OCI-LY1 (cell line): ENCODE measurements around the gene QPCT.
"Not testable (repeated sequence)": the region's sequence is repeated elsewhere in the genome, so short reads cannot be mapped to it uniquely, and the experiment has no call there.

Experiments
- H2AFZ ChIP-seq: fragments of 200-600 bp; sonication (generic), shearing (Covaris generic); 2 replicates; pipeline ENCODE4 v1.6.0; 2014; ENCODE audit warnings: antibody characterized with exemption, mild to moderate bottlenecking, low read length
- H3F3A ChIP-seq: fragments of 200-600 bp; sonication (generic), shearing (Covaris generic); 2 replicates; pipeline ENCODE4 v1.6.0; 2014; ENCODE audit warnings: mild to moderate bottlenecking, antibody characterized with exemption, low read length, moderate library complexity; ENCODE audit not compliant: insufficient read depth
- H3K27ac ChIP-seq: fragments of 200-600 bp; sonication (generic); 2 replicates; pipeline ENCODE4 v1.5.1; 2014; ENCODE audit warnings: low read length, mixed run types, mild to moderate bottlenecking, low read depth; ENCODE audit not compliant: poor library complexity, severe bottlenecking
- H3K27me3 ChIP-seq: fragments of 200-600 bp; sonication (generic); 2 replicates; pipeline ENCODE4 v1.6.0; 2014; ENCODE audit warnings: antibody characterized with exemption, mild to moderate bottlenecking, low read length, moderate library complexity; ENCODE audit not compliant: insufficient read depth
- H3K36me3 ChIP-seq: fragments of 200-600 bp; sonication (generic); 2 replicates; pipeline ENCODE4 v1.6.1; 2014; ENCODE audit warnings: mild to moderate bottlenecking, antibody characterized with exemption, low read length, moderate library complexity, mixed read lengths; ENCODE audit not compliant: insufficient read depth
- H3K4me1 ChIP-seq: fragments of 200-600 bp; sonication (generic); 2 replicates; pipeline ENCODE4 v1.5.1; 2014; ENCODE audit warnings: mild to moderate bottlenecking, low read length, moderate library complexity; ENCODE audit not compliant: insufficient read depth, severe bottlenecking
- H3K4me2 ChIP-seq: fragments of 200-600 bp; sonication (generic), shearing (Covaris generic); 2 replicates; pipeline ENCODE4 v1.6.1; 2014; ENCODE audit warnings: low read length
- H3K4me3 ChIP-seq: fragments of 200-600 bp; sonication (generic); 2 replicates; pipeline ENCODE4 v1.5.1; 2014; ENCODE audit warnings: low read length, low read depth, mild to moderate bottlenecking, mixed read lengths; ENCODE audit not compliant: poor library complexity, severe bottlenecking
- H3K79me2 ChIP-seq: fragments of 200-600 bp; shearing (Covaris generic); 2 replicates; pipeline ENCODE4 v1.6.1; 2016; ENCODE audit warnings: mixed run types, low read length, mixed read lengths; ENCODE audit not compliant: insufficient read depth
- H3K9ac ChIP-seq: fragments of 200-600 bp; sonication (generic), shearing (Covaris generic); 2 replicates; pipeline ENCODE4 v1.6.1; 2014; ENCODE audit warnings: mild to moderate bottlenecking, low read length, mixed read lengths
- H3K9me2 ChIP-seq: fragments of 200-600 bp; sonication (generic), shearing (Covaris generic); 2 replicates; pipeline ENCODE4 v1.6.1; 2014; ENCODE audit warnings: low read depth, mild to moderate bottlenecking, low read length, mixed read lengths
- H3K9me3 ChIP-seq: fragments of 200-600 bp; shearing (Covaris generic); 2 replicates; pipeline ENCODE4 v1.6.1; 2014; ENCODE audit warnings: low read length, mixed read lengths
- H4K20me1 ChIP-seq: fragments of 200-600 bp; sonication (generic), shearing (Covaris generic); 2 replicates; pipeline ENCODE4 v1.6.0; 2016; ENCODE audit warnings: mild to moderate bottlenecking, low read length; ENCODE audit not compliant: insufficient read depth
- CTCF ChIP-seq: fragments of 200-600 bp; sonication (generic), shearing (Covaris generic); IDR thresholded peaks from 2 replicates; pipeline ENCODE4 v1.5.1; 2017; ENCODE audit warnings: mild to moderate bottlenecking, antibody characterized with exemption, low read length, moderate library complexity, mixed read lengths
- EZH2 ChIP-seq: fragments of 200-600 bp; sonication (generic), shearing (Covaris generic); IDR thresholded peaks from 2 replicates; pipeline ENCODE4 v1.8.0; 2017; ENCODE audit warnings: borderline replicate concordance, mixed run types, mild to moderate bottlenecking, antibody characterized with exemption, low read length, moderate library complexity, mixed read lengths

The QPCT gene

GRCh38 chr2:37344453-37345361 is at the start of gene QPCT:
QPCT (plus strand) TSS chr2:37344630; CDS start chr2:37344732, 102 bp downstream.
- Histone ChIP-seq H3K9me2 (no peaks in the 10 kb centered on the region), H3K4me3 (peak within 1 kb of the TSS; percentile 62), H4K20me1 (no peaks in the 10 kb centered on the region), H3K4me1 (peaks cover 63% of the 10 kb centered on the region), H3K9me3 (no peaks in the 10 kb centered on the region), H3K9ac (peak within 1 kb of the TSS; percentile 50; the same call in 1 of the 2 replicates), H3K79me2 (no peaks in the 10 kb centered on the region), H3K4me2 (peak within 1 kb of the TSS; percentile 76), H3K36me3 (no peaks in the 10 kb centered on the region; the same call in 1 of the 2 replicates), H2AFZ (no peak within 1 kb of the TSS), H3K27ac (peak within 1 kb of the TSS; percentile 46), H3K27me3 (peaks cover 5% of the 10 kb centered on the region; the same call in 1 of the 2 replicates), H3F3A (no peaks in the 10 kb centered on the region)
- TF ChIP-seq CTCF (no peak), EZH2 (no peak)

GRCh38 chr2:37294858-37295257 is 49.6 kb upstream of the QPCT start:
- not testable (repeated sequence) for H3F3A ChIP-seq, H3K4me3 ChIP-seq, H3K4me2 ChIP-seq, H3K27ac ChIP-seq, H3K27me3 ChIP-seq, H3K9ac ChIP-seq, H3K9me2 ChIP-seq, H4K20me1 ChIP-seq, H3K4me1 ChIP-seq, H3K9me3 ChIP-seq, H2AFZ ChIP-seq
- Histone ChIP-seq H3K79me2 (peaks cover 65% of the 10 kb centered on the region), H3K36me3 (peaks cover 45% of the 10 kb centered on the region)

- Histone ChIP-seq H3K4me2 (no peak overlapping the region), H3K27me3 (no peaks in the 10 kb centered on the region), H3K9me3 (no peaks in the 10 kb centered on the region), H3K27ac (no peak overlapping the region), H3K9ac (no peak overlapping the region), H2AFZ (no peak overlapping the region), H3F3A (no peaks in the 10 kb centered on the region), H3K4me3 (no peak overlapping the region), H3K9me2 (no peaks in the 10 kb centered on the region), H3K36me3 (peaks cover 42% of the 10 kb centered on the region), H4K20me1 (no peaks in the 10 kb centered on the region), H3K79me2 (peaks cover 72% of the 10 kb centered on the region), H3K4me1 (peaks cover under 1% of the 10 kb centered on the region)
- TF ChIP-seq CTCF (no peak), EZH2 (no peak)
Observed at GRCh38 chr2:37295469-37296073, 48.9 kb upstream of the QPCT start.
